ENCODE results near the gene SIRPA.

The SIRPA gene

GRCh38 chr20:1887321-1887720 lies 7.9 kb upstream of the SIRPA start:
- in situ Hi-C loops (cut with MboI; ENCODE audit: low sequenced_read_pairs): no loop called here

- in situ Hi-C loops (cut with MboI; ENCODE audit: low sequenced_read_pairs): no loop called here
Observed at GRCh38 chr20:1887756-1888155, 7.5 kb upstream of the SIRPA start.

- in situ Hi-C loops (cut with MboI; ENCODE audit: low sequenced_read_pairs): no loop called here
Observed at GRCh38 chr20:1888796-1889463, 6.3 kb upstream of the SIRPA start.

- in situ Hi-C loops (cut with MboI; ENCODE audit: low sequenced_read_pairs): no loop called here
Observed at GRCh38 chr20:1890469-1891262, 4.5 kb upstream of the SIRPA start.

- in situ Hi-C loops (cut with MboI; ENCODE audit: low sequenced_read_pairs): no loop called here
Observed at GRCh38 chr20:1891263-1892118, 3.7 kb upstream of the SIRPA start.

- in situ Hi-C loops (cut with MboI; ENCODE audit: low sequenced_read_pairs): no loop called here
Observed at GRCh38 chr20:1892119-1892385, 3.2 kb upstream of the SIRPA start.

GRCh38 chr20:1893721-1894470 lies 1.3 kb upstream of the SIRPA start:
- in situ Hi-C loops (cut with MboI; ENCODE audit: low sequenced_read_pairs): no loop called here

- in situ Hi-C loops (cut with MboI; ENCODE audit: low sequenced_read_pairs): no loop called here
Observed at GRCh38 chr20:1894471-1894950, 696 bp upstream of the SIRPA start.

- in situ Hi-C loops (cut with MboI; ENCODE audit: low sequenced_read_pairs): no loop called here
Observed at GRCh38 chr20:1895674-1896483, 672 bp downstream of the SIRPA start.

GRCh38 chr20:1896484-1897258 lies 1.5 kb downstream of the SIRPA start:
- in situ Hi-C loops (cut with MboI; ENCODE audit: low sequenced_read_pairs): no loop called here

- in situ Hi-C loops (cut with MboI; ENCODE audit: low sequenced_read_pairs): no loop called here
Observed at GRCh38 chr20:1897541-1897940, 2.3 kb downstream of the SIRPA start.

GRCh38 chr20:1897965-1898464 lies 2.8 kb downstream of the SIRPA start:
- in situ Hi-C loops (cut with MboI; ENCODE audit: low sequenced_read_pairs): no loop called here

- in situ Hi-C loops (cut with MboI; ENCODE audit: low sequenced_read_pairs): no loop called here
Observed at GRCh38 chr20:1898482-1899240, 3.5 kb downstream of the SIRPA start.

GRCh38 chr20:1899241-1899525 lies 4.0 kb downstream of the SIRPA start:
- in situ Hi-C loops (cut with MboI; ENCODE audit: low sequenced_read_pairs): no loop called here

- in situ Hi-C loops (cut with MboI; ENCODE audit: low sequenced_read_pairs): no loop called here
Observed at GRCh38 chr20:1900321-1900801, 5.2 kb downstream of the SIRPA start.

- in situ Hi-C loops (cut with MboI; ENCODE audit: low sequenced_read_pairs): no loop called here
Observed at GRCh38 chr20:1901704-1902103, 6.5 kb downstream of the SIRPA start.

- in situ Hi-C loops (cut with MboI; ENCODE audit: low sequenced_read_pairs): no loop called here
Observed at GRCh38 chr20:1902188-1902587, 7.0 kb downstream of the SIRPA start.

GRCh38 chr20:1904135-1904534 lies 8.9 kb downstream of the SIRPA start:
- in situ Hi-C loops (cut with MboI; ENCODE audit: low sequenced_read_pairs): no loop called here

- in situ Hi-C loops (cut with MboI; ENCODE audit: low sequenced_read_pairs): no loop called here
Observed at GRCh38 chr20:1905009-1905408, 9.8 kb downstream of the SIRPA start.

Measured in HL-60/S4 (cell line).